NCI-H1436 treated with DMSO at 0.1 percent for 48 hours (cell line): ENCODE measurements around the gene COL4A2.

Source experiments
- DNase-seq: peaks from one replicate; lab custom pipeline; 2025; lab: John Stamatoyannopoulos, UW

COL4A2 gene

GRCh38 chr13:110339975-110340550 is 33.0 kb downstream of the COL4A2 start:
- DNase-seq: no peak

GRCh38 chr13:110340812-110341444 is 33.8 kb downstream of the COL4A2 start:
- no peak for DNase-seq

GRCh38 chr13:110341445-110342244 is 34.6 kb downstream of the COL4A2 start:
- DNase-seq: no peak

GRCh38 chr13:110342474-110342873 is 35.4 kb downstream of the COL4A2 start:
- no peak for DNase-seq

- no peak for DNase-seq
Observed at GRCh38 chr13:110343241-110343865, 36.3 kb downstream of the COL4A2 start.

- no peak for DNase-seq
Observed at GRCh38 chr13:110344320-110344719, 37.2 kb downstream of the COL4A2 start.

- DNase-seq: no peak
Observed at GRCh38 chr13:110345266-110345665, 38.2 kb downstream of the COL4A2 start.

- no peak for DNase-seq
Observed at GRCh38 chr13:110345701-110346100, 38.6 kb downstream of the COL4A2 start.

GRCh38 chr13:110346661-110347067 is 39.6 kb downstream of the COL4A2 start:
- DNase-seq: no peak

GRCh38 chr13:110347088-110347487 is 40.0 kb downstream of the COL4A2 start:
- DNase-seq: no peak

GRCh38 chr13:110347535-110348308 is 40.6 kb downstream of the COL4A2 start:
- DNase-seq: no peak

GRCh38 chr13:110348309-110349105 is 41.4 kb downstream of the COL4A2 start:
- no peak for DNase-seq

GRCh38 chr13:110349239-110349638 is 42.2 kb downstream of the COL4A2 start:
- DNase-seq: no peak

GRCh38 chr13:110350049-110350448 is 43.0 kb downstream of the COL4A2 start:
- DNase-seq: no peak

- no peak for DNase-seq
Observed at GRCh38 chr13:110350509-110350908, 43.4 kb downstream of the COL4A2 start.

GRCh38 chr13:110351636-110352420 is 44.7 kb downstream of the COL4A2 start:
- no peak for DNase-seq

- no peak for DNase-seq
Observed at GRCh38 chr13:110352735-110353134, 45.7 kb downstream of the COL4A2 start.

- no peak for DNase-seq
Observed at GRCh38 chr13:110353339-110353977, 46.4 kb downstream of the COL4A2 start.

GRCh38 chr13:110354123-110354627 is 47.1 kb downstream of the COL4A2 start:
- DNase-seq: no peak
